ENCODE results near the gene SNX32.

Gene SNX32

GRCh38 chr11:65833297-65834030 lies at the start of gene SNX32:
Gene SNX32, plus strand, starts transcription at chr11:65833963. Its CDS starts 103 bp downstream, at chr11:65834066.
- peak; percentile 98 for DNase-seq

DNA sequence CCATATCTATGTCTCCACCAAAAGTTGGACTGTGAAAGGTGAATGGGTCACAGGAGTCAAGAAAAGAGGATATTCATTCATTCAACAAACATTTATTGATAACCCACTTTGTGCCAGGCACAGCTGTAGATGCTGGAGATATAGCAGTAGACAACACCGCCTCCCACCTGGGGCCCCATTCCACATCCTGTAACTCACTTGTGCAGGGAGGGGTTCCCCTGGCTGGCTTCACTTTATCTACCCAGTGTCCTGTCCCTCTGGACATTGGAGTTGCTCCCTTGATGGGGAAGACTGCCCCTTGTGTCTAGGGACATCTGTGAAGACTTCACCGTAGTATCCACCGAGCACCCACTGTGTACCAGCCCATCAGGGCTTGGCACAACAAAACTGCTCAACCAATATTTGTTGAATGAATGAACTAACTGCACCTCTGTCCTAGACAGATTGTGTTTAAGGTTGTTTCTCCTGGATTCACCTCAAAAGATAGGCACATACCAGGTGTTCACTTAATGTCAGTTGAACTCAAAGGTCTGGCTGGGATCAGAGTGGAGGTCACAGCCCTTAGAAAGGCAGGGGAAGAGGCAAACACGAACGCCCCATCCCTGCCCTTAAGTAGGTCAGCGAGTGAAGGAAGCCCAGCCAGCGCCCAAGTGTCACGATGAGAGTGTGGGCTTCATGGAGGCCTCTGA lies 48.3 kb upstream of the SNX32 start:
- no peak for DNase-seq

DNA sequence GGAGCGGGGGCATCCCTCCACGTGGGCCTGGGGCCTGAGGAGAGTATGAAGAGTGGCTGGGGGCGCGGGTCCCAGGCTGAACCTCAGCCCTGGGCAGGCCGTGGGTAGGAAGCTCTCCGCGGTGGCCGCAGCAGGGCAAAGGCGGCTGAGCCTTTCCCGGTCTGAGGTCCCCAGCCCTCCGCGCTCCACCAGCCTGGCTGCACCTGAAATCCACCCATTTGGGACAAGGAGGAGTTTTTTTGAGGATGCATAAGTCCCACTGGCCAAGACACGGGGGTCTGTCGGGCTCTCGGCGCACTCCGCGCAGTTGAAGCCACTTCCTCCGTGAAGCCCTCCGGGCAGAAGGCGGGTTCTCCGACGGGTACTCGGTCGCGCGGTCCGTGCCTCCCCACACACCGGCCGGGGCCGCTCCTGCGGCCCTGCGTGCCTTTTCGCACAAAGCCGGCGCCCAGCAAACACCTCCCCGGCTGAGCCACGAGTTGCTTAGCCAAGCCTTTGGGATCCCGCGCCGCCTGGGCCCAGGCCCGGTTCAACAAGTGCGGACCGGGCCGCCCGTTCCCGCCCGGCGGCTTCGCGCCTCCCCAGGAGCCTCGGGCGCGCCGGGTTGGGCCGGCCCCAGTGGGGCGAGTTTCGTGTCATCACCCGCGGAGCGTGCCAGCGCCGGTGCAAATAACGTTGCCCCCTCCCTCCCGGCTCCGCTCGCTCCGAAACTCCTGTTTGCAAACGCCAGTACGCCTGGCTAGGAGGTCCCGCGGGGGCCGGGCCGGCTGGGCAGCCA lies 47.6 kb upstream of the SNX32 start:
- peak; percentile 50 for DNase-seq

- no peak for DNase-seq
Measured at GRCh38 chr11:65786786-65787636, 46.8 kb upstream of the SNX32 start, which contains the start of gene OVOL1. Gene OVOL1, plus strand, starts transcription at chr11:65787063. Its CDS starts 311 bp downstream, at chr11:65787374.

DNA sequence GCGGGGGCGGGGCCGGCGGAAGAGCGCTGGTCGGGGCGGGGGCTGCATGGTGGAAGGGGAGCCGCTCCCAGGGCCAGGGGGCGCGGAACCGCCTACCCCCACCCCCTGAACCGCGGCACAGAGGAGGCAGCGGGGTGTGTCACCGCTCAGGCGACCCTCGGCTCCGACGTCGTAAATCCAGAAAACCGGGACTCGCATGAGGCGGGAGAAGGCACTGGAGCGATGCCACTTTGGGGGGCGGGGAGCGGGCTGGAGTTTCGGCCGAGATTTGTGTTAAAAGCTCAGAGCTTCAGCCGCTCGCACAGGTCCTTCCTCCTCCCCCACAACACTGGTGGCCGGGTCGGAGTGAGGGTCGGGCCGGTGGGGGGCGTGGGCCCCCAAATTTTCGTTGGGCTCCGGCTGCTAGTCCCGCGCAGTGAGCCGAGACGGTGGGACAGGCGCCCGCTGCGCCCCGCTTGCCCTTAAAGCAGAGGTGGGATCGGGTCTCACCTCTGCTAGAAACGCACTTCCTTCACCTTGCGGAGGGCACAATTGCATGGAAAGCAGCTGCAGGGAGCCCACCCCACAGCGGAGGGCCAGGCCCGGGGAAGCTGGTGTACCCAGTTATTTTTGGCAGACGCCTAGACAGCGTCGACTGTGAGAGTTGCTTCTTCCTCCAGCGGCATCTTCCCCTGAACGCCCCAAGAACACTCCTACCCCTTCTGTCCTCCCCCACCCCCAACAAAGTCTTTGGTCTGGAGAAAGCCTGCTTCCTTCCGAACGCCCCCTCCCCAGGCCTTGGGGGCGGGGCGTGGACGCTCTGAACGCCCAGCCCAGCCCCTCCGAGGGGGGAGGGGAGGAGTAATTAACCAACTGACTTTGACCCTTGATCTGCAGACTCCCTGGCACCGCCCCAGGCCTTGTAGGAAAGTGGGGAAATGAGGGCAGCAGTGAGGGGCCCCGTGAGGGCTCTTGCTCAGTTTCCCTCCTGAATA lies 45.8 kb upstream of the SNX32 start:
- DNase-seq, result no peak

DNA sequence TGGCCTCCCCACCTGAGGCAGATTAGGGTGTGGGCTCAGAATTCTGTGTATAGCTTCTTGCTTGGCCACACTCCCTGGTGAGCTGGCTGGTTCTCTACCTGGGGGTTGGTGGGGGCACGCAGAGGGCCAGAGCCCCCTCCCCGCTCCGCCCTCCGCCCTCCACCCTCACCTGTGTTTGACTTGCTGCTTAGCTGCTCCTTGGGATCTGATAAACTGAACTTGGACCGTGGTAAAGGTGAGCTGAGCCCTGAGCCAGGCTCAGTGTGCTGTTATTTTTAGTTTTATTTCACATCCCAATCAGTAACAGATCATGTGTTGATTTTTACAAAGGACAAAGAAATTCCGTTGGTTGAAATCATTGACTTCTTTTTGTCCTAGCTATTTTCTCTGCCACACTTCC lies 44.9 kb upstream of the SNX32 start:
- no peak for DNase-seq

- DNase-seq, result no peak
Measured at GRCh38 chr11:65789230-65790103, 44.3 kb upstream of the SNX32 start.

DNA sequence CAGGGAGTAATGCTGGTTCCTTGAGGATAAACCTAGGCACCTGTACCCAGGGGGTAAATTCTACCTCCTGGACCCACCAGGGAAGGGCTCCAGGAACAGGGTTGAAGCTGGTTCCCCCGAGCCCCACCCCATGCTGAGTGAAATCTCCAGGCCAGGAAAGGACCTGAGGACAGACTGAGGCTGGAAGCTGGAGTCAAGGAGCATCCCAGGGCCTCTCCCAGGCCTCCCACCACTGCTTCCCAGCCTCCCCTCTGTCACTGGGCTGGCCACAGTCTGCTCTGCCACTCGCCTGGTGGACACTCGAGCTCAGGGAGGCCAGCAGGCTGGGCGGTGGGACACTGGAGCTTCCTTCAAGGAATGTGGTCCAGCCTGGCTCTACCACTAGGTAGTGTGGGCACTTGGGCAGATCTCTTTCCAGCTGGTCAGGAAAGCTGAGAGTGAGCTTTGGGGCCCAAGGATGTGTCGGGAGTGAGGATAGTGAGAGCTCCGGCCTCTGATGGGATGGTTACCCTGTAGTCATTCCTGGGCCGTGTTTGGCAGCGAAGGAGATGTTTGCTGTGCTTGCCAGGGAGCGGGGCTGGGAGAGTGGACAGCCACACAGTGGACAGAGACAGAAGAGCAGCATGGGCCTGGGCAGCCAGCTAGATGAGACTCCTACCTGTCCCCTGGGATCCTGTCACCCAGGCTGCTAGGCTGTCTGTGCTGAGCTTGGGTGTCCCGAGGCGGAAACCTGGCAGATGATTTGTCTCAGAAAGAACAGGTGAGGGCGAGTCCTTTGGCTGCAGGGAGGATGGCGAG lies 43.5 kb upstream of the SNX32 start:
- DNase-seq, result no peak

GRCh38 chr11:65790902-65791650 lies 42.7 kb upstream of the SNX32 start:
- DNase-seq, result no peak

GRCh38 chr11:65791719-65792213 lies 42.0 kb upstream of the SNX32 start:
- DNase-seq, result no peak

- DNase-seq, result no peak
Measured at GRCh38 chr11:65792456-65792855, 41.3 kb upstream of the SNX32 start.

DNA sequence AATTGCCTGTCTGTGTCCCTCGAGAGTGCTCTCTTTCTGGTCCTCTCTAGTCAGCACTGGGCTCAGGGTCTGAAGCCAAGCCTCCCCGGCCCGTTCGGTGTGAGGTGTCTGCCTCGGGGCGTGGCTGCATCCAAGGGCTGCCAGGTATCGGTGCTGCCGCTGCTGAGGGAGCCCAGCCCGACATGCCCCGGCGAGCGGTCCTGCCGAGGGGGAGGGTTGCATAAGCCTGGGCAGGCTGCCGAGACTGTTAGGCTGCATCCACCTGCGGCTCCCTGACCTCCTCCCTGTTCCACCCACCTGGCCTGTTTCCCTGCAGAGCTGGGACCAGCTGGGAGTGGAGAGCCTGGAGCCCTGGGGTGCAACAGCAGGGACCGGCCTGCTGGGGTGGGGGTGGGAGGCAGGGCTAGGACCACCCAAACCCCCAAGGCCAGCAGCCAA lies 40.6 kb upstream of the SNX32 start:
- no peak for DNase-seq

DNA sequence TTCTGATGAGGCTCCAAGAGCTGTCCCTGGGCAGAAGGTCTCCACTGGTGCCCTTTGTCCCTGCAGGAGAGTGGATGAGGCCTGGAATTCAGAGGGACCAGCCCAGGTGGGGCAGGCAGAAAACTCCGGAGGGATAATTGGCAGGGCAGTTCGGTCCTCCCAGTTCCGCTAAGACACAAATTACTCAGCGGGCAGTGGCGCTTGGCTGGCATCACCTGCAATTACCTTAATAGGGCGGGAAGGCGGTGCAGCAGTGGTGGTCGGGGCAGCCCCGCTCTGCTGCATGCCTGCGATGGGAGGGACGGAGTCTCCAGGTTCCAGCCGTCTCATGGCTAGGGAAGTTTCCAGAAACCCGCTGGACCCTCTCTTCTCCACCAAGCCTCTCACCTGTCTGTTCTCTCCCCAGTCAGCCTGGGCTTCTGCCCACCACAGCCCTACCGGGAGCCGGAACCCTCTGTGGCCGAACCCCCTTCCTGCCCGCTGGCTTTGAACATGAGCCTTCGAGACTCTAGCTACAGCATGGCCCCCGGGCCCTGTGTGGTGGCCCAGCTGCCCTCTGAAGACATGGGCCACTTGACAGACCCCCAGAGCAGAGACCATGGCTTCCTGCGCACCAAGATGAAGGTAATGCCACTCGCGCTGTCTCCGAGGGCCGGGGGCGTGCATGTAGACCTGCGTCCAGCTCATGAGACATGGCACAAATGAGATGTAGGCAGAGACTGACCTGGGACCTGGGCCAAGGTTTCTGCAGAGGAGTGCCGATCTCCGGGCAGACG lies 40.0 kb upstream of the SNX32 start:
- no peak for DNase-seq

DNA sequence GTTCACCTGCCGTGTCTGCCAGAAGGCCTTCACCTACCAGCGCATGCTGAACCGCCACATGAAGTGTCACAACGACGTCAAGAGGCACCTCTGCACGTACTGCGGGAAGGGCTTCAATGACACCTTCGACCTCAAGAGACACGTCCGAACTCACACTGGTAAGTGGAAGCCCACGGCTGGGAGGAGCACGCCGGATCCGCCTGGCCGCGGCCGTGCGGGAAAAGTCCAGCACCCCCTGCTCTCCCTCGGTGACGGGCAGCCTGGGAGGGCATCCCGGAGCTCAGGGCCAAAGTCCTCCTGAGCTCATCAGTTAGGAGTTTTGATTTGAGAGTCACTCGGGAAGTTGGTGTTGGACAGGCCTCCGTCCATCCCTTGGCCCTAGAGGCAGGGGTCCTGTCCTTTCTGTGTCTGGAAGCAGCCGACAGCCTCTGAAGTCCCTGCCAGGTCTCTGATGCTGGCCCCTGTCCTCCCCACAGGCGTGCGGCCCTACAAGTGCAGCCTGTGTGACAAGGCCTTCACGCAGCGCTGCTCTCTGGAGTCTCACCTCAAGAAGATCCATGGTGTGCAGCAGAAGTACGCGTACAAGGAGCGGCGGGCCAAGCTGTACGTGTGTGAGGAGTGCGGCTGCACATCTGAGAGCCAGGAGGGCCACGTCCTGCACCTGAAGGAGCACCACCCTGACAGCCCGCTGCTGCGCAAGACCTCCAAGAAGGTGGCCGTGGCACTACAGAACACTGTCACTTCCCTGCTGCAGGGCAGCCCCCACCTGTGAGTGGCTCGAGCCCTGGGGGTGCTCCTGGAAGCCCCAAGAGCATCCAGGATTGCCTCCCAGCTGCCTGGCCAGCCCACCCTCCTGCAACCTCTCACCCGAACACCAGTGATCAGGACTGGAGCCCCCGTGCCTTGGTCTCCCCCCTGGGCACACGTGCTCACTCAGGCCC lies 38.9 kb upstream of the SNX32 start:
- DNase-seq, result no peak

DNA sequence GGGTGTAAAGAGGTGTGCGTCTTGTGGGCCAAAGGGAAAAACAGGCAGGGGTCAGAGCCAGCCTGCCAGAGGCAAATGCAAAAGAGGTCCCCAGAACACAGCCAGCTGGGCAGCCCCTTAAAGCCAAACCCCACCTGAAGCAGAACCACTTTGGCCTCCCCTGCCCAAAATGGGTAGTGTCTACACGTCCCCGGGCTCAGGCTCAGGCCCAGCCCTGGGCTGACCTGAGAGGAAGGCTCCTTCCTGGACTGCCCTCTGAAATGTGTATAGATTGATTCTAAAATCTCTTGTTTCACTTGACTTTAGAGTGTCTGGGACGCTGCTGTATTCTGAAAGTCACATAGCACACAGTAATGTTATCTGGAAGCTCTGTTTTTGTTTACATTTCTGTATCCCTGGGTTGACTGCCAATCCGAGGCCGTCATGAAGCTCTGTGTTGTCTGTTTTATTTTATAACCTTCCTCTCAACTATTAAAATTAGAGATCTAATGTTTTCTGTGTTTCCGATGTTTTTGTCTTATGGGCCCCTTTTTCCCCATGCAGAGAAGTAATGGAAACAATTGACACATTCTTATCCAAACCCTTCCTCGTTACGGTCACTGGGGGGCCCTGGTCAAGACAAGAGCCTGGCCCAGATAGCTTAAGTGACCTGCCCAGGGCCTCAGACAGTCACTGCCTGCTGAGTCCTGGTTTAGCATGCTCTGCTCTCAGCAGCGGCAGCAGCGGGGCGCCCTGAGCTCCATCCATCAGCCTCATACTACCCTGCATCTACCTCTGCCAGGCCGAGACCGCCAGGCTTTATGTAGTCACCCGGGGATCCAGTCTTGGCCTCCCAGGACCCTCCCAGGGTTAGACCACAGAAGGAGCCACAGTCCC lies 36.8 kb upstream of the SNX32 start:
- no peak for DNase-seq

All from right forelimb (tissue), 1 donor.